ENCODE measurements around the gene TMEM108.

Gene TMEM108

DNA sequence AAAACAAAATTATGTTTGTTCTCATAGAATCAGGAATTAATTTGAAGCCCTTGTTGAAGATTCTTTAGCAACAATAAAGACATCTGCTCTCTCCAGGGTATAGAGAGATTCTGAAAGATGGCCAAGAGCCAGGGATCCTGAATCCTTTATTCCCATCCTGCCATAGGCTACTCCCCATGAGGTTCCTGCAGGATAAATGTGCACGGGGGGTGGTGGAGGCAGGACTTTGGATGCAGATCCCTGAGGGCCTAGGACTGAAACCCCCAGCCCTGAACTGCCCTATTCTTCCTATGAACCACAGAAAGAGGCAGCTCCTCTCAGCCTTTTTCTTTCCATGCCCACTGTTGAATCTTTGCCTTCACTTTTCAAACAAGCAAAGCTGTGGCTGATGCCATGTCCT, 17.1 kb downstream of the TMEM108 start:
- DNase-seq = no peak

DNA sequence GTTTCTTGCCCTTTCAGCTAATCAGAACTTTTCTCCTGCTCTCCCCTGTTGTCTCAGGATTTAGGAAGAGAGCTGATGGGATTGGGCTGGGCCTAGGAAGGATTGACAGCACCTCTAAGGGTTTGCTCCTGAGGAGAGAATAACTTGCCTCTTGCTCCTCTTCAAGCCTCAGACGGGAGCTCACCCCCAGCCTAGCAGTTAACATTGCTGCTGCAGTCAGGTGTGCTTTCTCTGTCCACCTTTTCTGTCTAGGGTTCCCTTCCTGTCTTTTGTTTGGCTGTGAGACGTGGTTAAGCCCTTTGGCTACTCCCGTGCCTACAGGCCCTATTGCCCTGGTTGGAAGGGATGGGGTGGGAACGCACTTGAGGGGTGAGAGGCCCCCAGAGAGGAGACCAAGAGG, 20.1 kb downstream of the TMEM108 start:
- DNase-seq = no peak

DNA sequence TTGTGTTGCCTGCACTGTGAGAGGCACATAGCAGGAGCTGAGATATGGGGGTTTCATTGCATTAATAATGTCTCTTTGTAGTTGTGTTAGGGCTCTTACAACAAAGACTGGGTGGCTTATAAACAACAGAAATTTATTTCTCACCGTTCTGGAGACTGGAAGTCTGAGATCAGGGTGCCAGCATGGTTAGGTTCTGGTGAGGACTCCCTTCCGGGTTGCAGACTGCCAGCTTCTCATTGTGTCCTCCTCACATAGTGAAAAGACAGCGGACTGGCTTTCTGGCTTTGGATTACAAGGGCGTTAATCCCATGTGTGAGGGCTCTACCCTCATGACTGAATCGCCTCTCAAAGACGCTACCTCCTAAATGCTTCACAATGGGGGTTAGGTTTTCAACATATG, 20.6 kb downstream of the TMEM108 start:
- no peak for DNase-seq

DNA sequence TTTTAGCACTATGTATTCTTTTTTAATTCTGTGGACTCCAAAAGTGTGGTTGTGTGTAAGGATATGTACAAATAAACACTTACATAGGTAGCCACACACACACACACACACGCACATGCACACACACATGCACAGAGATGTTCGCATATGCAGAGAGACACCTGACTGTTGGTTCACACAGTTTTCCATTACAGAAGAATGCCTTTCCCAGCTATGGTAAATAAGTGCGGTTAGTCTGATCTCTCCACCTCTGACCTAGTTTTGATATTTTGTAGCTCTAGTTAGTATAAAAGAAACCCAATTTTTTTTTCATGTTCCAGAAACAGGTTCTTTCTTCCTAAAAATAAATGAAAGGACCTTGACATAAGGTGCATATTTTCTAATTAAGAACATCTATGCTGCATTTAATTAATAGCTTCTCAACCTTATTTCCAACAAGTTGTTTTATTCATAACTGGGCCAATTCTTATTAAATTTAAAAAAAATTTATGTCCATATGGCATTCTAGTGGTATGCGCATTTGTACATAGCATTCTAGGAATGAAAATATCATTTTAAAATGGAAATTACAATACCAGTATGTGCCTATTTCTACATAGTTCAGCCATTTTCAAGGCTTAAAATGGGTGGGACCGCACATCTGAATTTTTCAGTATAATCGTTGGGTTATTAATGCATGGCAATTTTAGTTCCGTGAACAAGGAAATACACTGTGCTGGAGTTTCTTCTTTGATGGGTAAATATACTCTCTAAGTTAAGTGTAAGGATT, 27.2 kb downstream of the TMEM108 start:
- no peak for DNase-seq

DNA sequence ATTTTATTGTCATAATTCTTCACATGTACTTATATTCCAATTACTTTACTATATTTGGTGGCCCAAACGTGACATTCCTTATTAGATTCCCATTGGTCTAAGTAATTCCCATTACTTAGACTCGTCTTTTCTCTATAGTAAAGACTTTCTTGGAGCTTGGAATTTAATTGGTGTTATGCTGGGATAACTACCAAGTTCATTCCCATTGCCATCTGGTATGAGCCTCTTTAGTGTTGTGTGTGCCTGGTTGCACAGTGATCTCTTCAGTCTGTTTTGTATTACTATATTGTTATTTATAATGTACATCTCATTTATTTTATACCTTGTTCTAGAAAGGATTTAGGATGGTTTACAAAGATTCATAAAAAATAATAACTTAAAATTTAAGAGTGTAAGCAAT, 27.8 kb downstream of the TMEM108 start:
- no peak for DNase-seq

DNA sequence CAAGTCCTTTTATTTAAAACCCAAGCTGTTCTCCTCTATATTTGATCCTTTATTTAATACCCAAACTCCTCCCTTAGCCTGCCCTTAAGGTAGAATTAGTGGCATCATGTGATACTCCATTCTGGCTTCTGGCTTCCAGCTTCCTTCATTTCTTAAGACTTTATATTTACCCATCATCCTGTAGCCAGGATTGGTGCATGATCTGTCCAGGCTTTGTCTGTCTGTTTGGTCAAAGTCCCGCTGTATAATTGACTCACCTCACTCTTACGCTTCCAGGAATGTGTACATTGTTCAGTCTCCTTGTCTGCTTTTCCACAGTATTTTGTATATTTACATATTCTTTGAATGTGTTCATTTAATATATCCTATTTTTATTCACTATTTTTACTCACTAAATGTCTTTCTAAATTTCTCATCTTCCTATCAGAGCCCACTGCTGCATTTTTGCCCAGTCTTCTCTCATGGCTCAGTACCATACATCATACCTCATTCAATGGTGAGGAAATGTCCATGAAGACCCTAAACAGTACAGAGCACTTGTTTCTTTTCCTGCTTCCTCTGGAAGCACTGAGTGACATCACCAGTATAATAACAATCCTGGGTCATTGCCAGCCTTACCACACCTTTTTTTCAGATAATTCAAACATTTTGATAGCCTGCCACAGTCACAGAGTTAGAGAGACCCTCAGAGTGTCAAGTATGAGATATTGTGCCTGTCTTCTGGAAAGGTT, 31.5 kb downstream of the TMEM108 start:
- no peak for DNase-seq

DNA sequence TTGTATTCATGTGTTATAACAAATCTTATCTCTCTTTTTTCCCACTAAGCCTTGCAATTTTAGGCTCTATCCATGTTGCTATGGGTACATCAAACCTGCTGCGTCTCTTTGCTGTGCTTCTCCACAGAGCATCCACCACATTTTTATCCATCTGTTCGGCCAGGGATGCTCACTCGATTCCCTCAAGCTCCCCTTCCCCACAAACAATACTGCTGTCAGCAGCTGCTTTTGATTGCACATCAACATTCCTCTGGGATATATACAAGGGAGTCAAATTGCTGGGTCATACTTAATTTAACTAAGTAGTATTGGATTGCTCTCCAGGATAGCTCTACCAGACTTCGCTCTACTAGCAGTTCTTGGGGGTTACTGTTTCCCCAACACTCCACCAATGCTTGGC, 36.8 kb downstream of the TMEM108 start:
- DNase-seq = no peak

DNA sequence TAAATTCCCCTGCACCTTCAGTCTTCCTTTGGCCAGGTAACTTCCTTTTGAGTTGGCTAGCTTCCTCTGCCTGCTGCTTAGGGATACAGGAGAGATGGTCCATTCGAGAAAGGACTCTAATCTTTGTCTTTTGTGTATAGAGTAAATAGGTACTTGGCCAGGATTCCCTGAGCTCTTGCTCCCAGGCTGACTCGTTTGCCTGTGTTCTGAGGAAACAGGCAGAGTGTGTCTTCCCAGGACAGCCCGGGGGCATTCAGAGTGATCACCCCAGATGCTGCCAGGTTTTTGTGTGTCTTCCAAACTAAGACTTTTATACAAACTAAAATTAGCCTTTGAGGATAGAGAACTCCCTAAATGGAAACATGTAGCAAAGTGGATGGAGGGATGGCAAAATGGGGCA, 39.5 kb downstream of the TMEM108 start:
- no peak for DNase-seq

DNA sequence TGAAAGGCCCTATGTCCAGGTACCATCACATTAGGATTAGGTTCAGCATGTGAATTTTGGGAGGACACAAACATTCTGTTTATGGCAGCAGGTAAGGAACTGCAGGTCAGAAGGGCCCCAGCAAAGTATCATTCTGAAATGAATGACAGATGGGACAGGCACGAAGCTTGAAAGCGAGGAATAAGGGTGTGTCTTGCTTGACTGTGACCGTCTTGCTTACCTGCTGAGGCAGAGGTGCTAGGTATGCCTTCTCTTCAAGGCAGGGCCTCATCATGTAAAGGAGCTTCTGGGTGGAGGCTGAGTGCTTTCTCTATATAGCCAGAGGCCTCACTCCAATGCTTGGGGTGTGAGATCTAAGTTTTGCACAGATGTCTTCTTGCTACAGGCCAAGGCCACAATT, 41.4 kb downstream of the TMEM108 start:
- no peak for DNase-seq

DNA sequence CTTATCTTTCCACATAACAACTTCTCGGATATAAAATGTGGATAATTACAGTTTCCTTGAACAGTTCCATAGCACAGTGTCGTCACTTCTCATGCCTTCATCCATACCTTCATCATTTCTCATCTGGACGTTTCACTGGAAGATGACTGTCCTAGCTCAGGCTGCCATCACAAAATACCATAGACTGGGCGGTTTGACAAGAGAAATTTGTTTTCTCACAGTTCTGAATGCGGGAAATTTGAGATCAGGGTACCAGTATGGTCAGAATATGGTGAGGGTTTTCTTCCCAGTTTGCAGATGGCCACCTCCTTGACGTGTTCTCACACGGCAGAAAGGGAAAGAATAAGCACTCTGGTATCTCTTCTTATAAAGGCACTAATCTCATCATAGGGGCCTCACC, 42.8 kb downstream of the TMEM108 start:
- no peak for DNase-seq

DNA sequence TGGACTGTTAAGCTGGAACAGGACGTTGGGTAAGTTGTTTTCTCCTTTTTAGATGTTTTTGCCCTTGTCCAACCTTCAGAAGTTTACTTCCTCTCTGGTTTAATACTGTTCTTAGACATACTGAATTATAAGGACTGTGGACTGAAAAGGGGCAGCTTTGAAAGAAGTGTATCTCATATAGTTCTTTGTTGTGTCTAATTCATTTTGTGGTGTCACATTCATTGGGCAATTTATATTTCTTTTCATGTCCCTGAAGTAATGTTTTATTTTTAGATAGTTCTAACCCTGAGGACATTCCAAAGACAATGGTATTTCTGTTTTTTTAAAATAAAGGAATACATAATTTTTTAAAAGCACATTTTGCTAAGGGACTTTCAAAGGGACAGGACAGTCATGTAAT, 45.2 kb downstream of the TMEM108 start:
- no peak for DNase-seq

DNA sequence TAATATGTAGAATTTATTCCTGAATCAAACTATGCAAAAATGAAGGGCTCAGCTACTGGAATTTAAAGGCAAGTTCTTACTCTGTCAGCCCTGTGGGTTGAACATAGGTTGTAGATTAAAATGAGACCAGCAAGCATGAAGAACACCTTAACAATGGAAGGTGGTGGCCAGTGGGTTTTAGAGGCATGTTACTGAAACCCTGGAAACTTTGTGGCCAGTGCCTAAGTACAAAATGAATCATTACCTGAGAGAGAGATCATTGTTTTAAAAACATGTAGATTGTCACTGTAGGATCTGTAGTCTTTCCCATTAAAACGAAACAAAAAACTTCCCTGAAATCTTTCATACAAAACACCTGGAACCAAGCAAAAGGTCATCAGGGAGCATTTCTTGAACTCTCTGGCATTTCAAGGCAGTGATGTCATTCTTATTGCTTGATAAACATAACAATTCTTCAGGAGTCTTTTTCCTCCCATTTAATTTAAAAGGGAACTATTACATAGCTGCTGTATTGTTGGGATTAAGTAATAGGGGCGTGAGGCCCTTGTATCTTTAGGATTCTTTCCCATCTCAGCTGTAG, 51.8 kb downstream of the TMEM108 start:
- DNase-seq = no peak

DNA sequence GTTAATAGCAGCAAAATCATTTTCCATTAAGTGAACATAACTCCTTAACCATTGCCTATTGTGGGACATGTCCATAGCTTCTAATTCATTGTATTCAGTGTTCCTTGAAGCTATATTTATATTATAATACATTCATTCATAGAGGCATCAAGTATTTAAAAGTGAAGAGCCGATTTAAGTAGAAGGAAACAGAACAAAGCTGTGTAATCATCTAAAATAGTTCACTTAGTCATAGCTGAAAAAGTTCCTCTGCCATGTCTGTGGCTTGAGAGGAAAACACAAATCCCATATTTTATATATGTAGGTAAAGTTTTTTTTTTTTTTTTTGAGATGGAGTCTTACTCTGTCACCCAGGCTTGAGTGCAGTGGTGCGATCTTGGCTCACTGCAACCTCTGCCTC, 54.5 kb downstream of the TMEM108 start:
- no peak for DNase-seq

DNA sequence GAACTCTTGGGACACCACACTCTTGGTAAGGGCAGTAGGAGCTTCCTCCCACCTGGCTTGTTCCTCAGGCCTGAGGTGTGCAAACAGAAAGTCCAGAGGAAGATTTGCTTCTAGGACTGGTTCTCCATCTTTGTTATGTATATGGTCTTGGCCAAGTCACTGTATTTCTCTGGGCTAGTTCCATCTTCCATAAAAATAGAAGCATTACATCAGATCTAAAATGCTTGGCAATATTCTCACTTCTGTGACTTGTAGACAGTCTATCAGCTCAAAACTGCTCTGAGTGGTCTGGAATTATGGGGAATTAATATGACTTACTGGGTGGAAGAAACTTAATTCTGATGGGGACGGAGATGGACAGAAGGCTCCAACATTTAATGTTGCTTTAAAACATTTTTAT, 55.2 kb downstream of the TMEM108 start:
- DNase-seq = no peak

DNA sequence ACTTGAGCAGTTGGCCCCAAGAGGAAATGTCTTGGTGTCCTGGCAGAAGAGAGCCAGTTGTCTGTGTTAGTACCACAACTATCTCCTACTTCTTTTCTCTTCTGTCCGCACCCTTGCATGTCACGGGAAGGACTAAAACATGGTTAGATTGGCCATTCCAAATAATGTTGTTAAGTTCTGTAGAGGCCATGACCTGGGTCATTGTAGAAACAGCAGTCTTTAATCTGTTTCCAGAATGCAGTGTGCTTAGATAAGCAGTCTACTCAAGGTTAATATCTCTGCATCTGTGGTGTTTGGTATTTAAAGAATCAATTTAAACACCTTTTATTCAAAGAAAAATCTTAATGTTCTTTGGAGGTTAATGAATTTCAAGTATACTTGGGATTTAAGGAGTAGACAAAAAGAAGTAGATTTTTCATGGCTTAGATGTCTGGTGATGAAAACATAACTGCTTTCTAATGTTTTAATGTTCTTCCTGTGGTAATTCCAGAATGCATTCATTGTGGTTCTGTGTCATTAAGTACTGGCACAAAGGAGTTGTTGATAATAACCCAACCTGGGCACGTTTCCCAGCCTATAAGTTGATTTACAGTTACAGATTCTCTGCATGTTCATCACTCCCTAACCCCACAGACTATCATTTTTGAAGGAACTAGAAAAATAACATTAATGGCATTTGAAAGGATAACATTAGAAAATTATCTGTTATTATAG, 58.9 kb downstream of the TMEM108 start:
- DNase-seq = no peak

DNA sequence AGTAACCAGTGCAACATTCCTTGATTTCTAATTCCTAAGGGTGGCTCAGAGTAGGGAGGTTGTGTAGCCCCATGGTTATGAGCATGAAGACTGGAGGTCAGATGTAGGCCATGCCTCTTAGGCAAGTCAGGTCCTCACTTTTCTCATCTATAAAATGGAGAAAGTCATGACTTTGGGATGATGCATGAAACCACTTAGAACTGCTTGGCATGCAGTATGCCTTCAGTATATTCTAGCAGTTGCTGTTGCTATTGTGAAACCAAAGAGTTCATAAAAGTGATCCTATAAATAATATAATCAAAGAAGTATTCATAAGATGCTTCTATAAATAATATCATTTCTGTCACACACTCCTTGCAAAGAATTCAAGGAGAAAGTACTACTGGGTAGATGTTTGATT, 65.5 kb downstream of the TMEM108 start:
- no peak for DNase-seq

DNA sequence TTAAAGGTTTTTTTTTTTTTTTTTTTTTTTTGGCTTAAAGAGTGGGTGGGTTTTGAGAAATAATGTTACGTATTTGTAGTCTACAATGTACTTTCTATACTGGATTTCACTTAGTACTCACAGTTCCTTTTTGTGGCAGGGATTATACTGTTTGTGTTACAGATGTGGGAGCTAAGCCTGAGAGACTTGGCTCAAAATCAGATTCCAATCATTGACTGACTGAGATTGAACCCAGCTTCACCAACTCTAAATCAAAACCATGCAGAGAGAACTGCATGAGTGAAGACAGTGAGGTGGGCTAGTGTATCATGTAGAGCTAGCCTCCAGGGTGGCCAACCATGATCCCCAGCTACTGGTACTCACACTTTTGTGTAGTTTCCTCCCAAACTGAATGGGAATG, 68.0 kb downstream of the TMEM108 start:
- DNase-seq = no peak

DNA sequence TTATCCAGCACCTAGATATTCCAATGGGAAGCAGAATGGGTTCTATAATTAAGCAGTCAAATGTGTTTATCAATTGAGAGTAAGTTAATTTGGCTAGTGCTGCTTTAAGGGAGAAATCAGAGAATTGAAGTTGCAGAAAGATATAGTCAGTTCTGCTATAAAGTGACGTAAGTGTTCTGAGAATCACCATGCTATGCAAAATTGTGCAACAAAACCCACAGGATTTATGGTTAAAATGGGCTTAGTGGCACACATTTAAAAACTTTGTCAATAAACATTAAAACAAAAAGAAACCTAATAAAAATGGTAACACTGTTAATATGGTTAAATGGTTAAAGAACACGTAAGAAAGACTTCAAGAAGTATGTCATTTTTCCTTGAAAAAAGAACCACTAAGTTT, 74.5 kb downstream of the TMEM108 start:
- DNase-seq = no peak

DNA sequence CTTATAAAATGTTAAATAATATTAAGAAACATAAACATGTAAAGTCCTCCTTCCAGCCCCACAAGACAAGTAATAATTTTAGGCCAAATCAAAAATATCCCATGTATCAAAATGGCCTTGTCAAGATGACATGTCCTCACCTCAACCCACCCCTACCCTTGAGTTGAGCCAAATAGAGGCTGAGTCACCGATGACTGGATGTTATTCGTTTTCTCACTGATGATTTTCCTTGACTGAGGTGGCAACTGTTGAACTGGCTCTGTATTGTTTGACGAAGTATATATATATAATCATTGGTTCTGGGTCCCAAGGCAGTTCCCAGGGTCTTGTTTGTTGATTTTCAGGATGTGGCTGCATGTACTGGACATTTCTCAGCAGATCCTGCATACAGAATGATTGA, 75.3 kb downstream of the TMEM108 start:
- DNase-seq = no peak

DNA sequence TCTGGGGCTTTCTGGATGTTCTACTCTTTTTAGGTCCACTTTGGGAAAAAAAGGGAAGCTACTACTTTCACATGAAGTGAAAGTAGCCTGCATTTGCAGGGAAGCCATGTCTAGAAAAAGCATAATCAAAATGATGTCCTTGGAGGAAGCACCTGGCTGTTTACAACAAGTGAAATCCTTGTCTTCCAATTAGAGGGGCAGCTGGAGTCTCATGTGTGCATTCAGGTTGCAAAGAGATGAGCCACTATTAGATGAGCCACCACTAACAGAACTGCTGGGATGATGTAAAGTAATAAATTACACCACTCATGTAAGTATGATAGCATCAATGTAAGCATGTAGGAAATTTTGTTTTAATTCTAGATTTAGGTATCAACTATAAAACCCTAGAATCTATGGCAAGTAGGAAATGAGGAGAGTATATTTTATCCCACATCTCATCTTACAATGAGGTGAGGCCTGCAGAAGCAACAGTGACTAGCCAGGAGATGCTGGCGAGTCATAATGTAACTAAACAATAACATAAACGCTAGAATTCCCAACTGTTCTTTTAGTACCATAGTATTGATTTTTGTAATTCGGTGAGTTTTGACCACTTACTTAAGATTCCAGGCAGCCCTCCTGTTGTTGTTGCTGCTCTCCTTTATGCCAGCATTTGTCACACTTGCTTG, 75.9 kb downstream of the TMEM108 start:
- DNase-seq = no peak

DNA sequence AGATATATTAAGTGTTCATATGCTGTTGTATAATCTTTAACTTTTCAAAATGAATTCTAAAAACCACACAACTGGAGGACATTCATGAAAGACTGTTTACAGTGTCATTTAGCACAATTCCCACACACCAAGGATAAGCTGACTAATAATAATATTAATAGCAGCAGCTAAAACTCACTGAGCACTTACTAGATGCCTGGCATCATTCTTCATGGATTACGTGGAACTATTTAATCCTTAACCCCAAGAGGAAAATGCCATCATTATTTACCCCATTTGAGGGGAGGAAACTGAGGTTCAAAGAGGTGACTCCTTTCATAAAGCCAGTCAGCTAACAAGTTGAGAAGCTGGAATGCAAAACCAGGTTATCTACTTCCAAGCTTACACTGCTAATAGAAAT, 77.0 kb downstream of the TMEM108 start:
- DNase-seq = no peak

DNA sequence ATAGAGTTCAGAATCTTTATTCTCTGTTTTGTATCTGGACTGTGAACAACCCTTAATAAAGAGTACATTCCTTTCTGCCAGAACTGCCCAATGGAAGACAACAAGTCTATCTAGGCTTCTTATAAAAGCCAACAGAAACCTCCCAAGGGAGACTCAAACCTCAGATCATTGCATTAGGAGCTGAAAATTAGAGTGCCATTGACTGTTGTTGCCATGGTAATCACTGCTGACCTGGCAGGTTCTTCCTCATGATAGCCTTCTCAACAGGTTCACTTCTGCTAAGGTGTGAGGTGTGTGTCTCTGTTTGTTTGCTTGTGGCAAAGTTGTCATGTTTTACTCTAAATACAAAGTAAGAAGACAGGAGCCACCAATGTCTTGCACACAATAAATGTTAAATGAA, 79.2 kb downstream of the TMEM108 start:
- DNase-seq = no peak

DNA sequence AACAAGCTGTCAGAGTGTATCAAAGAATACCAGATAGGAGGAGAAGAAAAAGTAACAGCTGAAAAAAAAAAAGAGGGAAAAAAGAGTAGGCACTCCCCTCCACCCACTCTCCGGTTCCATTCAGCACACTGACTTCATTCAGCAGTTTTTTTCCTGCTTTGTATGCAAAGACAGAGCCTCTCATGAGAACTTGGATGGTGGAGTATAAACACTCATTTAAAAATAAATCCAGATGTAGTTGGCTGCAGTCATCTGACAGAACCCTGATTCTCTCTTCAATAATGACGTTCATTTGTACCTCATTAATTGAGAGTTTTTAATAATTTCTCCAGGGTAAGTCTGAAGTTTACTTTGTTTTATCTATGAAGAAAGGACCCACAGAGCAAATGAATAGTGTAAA, 81.0 kb downstream of the TMEM108 start:
- no peak for DNase-seq

All from activated CD4-positive, alpha-beta T cell treated with anti-CD3 and anti-CD28 coated beads, Interleukin-2, amount 50 U/mL, for 48 hours (primary cell).